IPS DF 6.9 (cell line): Measurements from ENCODE around the gene DOCK10.
A peak's percentile ranks its signal among the peaks of the same experiment; 100 is the strongest.

Experiments used
- DNase-seq: peaks from one replicate; pipeline ENCODE4 v3.0.0-alpha.2; 2013; ENCODE audit warnings: low read depth, low spot score
- H3K27ac ChIP-seq: one replicate; pipeline ENCODE4 v1.5.1; 2013; ENCODE audit warnings: low read length, control low read depth
- H3K27me3 ChIP-seq: 2 replicates; pipeline ENCODE4 v1.6.1; 2013; ENCODE audit warnings: mild to moderate bottlenecking, low read length; ENCODE audit not compliant: control insufficient read depth, insufficient read depth
- H3K36me3 ChIP-seq: 2 replicates; pipeline ENCODE4 v1.6.1; 2013; ENCODE audit warnings: low read length; ENCODE audit not compliant: control insufficient read depth, insufficient read depth
- H3K4me1 ChIP-seq: 2 replicates; pipeline ENCODE4 v1.6.1; 2013; ENCODE audit warnings: low read length; ENCODE audit not compliant: control insufficient read depth, insufficient read depth
- H3K4me3 ChIP-seq: 2 replicates; pipeline ENCODE4 v1.5.1; 2013; ENCODE audit warnings: mild to moderate bottlenecking, low read length
- H3K9me3 ChIP-seq: 2 replicates; pipeline ENCODE4 v1.6.1; 2013; ENCODE audit warnings: low read length, inconsistent platforms; ENCODE audit not compliant: control insufficient read depth, insufficient read depth
- WGBS: extraction: QIAGEN DNeasy Blood & Tissue Kit; methylation state at CpG from one replicate; pipeline ENCODE4 v1.1.7; 2013; ENCODE audit warnings: mixed read lengths, missing lambda C conversion rate; ENCODE audit not compliant: insufficient read length, insufficient coverage; 5-methylcytosine and 5-hydroxymethylcytosine counted together

Gene DOCK10

DNA sequence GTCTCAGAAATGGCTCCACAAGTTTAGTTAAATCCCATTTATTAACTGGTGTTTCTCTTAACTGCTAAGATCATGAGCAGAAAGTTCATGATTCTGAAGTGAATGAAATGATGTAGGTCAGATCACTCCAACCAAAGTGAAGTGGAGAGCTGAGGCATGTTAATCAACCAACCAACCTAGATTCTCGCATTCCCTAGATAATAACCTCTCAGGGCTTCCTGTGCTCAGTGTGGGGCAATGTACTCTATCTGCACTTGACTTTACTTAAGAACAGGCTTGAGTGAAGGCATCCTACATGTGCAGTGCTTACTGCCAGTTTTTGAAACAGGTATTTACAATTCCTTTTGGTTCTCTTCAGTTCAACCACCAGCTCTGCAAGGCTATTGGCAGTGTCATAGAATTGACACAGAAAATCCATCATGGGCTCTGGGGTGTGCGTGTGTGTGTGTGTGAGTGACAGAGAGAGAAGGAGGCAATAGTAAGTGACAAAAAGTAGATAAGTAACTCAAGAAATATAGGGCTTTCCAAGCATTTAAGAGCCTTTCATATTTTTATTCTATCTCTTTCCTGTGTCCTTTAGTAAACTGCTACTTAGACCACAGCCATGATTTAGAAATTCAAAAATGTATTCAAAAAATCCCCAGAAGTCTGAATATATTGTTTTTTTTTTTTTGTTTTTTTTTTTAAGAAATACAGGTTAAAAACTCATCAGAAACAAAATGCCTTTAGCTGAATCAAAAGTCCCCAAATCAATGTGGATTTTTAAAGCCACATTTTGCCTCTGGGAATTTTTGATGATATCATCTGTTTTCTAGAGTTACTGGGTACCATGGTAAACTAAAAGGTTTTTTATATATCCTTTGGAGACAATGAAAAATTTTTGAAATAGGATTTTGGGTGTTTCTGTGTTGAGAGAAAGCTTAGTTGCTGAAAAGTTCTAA, 28.6 kb downstream of the DOCK10 start:
- Histone ChIP-seq H3K36me3 (no peaks in the 10 kb centered on the region), H3K9me3 (no peaks in the 10 kb centered on the region), H3K4me3 (no peak overlapping the region), H3K27ac (no peak overlapping the region), H3K4me1 (peaks cover 3% of the 10 kb centered on the region), H3K27me3 (no peaks in the 10 kb centered on the region; the same call in 1 of the 2 replicates)
- DNase-seq = no peak
- no CpG with 5 or more reads among the region's 2 CpGs for WGBS

DNA sequence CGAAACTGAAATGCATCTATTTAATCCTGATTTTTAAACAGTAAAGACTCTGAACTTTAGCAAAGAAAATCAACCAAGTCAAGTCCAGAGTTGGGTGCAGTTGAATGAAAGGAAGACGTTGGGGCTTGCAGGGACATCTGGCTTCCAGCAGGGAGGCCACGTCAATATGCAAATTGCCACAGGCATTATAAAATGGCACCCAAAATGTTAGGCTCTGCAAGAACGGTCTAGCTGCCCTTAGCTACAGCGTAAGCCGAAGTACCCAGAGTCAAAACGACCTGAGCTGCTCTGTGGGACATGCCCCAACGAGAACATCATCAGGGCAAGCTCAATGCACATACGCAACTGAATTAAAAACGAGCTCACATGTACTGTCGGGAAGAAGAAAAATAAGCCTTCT, 30.7 kb downstream of the DOCK10 start:
- Histone ChIP-seq H3K4me1 (peaks cover 3% of the 10 kb centered on the region), H3K27me3 (no peaks in the 10 kb centered on the region; the same call in 1 of the 2 replicates), H3K9me3 (no peaks in the 10 kb centered on the region), H3K4me3 (no peak overlapping the region), H3K27ac (no peak overlapping the region), H3K36me3 (no peaks in the 10 kb centered on the region)
- no CpG with 5 or more reads among the region's 11 CpGs for WGBS
- DNase-seq = no peak

DNA sequence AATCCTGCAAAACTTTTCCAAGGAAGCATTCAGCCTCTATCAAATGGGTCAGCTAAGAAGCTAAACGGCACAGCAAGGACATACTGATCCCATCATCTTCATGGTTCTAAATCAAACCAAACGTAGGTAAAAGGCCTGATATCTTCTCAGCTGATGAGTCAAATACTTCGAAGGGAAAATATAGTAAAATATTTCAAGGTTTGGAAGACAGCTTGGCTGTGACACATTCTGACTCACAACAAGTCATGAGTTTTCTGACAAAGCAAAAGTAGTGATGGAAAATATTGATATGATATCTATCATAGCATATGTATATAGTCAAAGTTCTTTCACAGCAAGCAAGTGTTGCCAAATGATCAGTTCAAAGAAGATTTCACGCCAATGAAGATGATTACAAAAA, 31.5 kb downstream of the DOCK10 start:
- H3K27ac ChIP-seq = no peak overlapping the region
- no peaks in the 10 kb centered on the region for H3K9me3 ChIP-seq
- peaks cover 3% of the 10 kb centered on the region for H3K4me1 ChIP-seq
- no peak for DNase-seq
- WGBS = no CpG with 5 or more reads among the region's 4 CpGs
- H3K4me3 ChIP-seq = no peak overlapping the region
- H3K27me3 ChIP-seq = no peaks in the 10 kb centered on the region; the same call in 1 of the 2 replicates
- H3K36me3 ChIP-seq = no peaks in the 10 kb centered on the region

DNA sequence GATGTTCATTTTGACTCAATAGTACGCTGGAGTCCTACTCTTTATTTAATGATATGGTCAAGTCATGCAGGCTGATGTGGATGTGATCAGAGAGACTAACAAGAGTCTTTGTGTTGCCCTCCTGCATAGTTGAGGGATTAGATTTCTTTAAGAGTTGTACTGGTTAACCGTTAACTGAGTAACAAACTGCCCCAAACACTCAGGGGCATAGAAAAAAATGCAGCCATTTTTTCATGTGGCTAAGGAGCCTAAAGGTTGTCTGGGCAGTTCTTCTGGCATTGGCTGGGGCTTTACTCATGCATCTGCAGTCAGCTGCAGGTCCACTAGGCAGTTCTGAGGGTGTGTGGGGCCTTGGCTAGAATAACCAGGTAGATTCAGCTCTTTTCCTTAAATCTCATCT, 32.5 kb downstream of the DOCK10 start:
- Histone ChIP-seq H3K4me3 (no peak overlapping the region), H3K27me3 (no peaks in the 10 kb centered on the region; the same call in 1 of the 2 replicates), H3K27ac (no peak overlapping the region), H3K4me1 (peaks cover 3% of the 10 kb centered on the region), H3K36me3 (no peaks in the 10 kb centered on the region), H3K9me3 (no peaks in the 10 kb centered on the region)
- no CpG with 5 or more reads among the region's 2 CpGs for WGBS
- DNase-seq = no peak

DNA sequence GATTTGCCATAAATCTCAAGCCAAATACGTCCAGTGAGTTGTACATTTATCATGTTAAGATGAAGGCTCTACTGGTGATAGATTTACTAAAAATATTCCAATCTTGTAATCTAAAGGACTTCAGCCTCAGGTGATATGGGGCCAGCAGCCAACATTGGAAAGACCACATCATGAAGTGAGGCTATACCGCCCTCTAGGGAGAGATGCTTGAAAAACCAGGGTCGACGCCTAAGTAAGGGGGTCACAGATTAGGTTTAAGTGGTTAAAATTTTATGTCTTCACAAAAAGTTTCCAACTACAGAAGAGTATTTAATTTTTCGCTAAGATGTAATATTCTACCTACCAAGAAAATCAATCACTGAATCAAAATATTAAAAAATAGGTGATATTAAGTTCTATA, 33.3 kb downstream of the DOCK10 start:
- Histone ChIP-seq H3K36me3 (no peaks in the 10 kb centered on the region), H3K4me3 (no peak overlapping the region), H3K27ac (no peak overlapping the region), H3K27me3 (no peaks in the 10 kb centered on the region; the same call in 1 of the 2 replicates), H3K4me1 (peaks cover 3% of the 10 kb centered on the region), H3K9me3 (no peaks in the 10 kb centered on the region)
- DNase-seq = no peak
- WGBS = no CpG with 5 or more reads among the region's 5 CpGs

DNA sequence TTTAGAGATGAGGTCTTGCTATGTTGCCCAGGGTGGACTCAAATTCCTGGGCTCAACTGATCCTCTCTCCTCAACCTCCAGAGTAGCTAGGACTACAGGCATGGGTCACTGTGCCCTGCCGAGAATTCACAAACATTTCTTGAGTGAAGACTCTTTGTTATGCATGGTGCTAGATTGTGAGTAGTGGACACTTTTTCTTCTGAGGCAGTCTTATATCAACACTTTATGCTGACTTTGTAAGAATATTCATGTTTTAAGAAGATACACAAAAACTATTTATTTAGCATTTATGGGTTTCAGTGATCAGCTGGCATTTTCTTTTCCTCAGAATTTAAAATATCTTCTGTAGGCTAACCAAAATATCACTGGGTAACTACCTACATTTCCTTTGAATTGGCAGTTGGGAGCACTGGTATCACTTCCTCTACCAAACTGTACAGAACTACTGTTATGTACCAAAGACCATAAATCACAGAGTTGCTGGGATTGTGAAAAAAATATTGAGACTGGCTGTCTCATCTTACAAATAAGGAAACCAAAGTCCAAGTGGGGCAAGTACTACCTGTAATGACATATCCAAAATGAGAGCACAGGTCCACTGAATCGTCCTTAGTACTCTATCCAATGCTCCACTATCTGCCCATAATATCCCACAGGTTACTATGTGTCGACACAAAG, 34.0 kb downstream of the DOCK10 start:
- WGBS = no CpG with 5 or more reads among the region's 3 CpGs
- Histone ChIP-seq H3K4me1 (peaks cover 3% of the 10 kb centered on the region), H3K36me3 (no peaks in the 10 kb centered on the region), H3K27ac (no peak overlapping the region), H3K9me3 (no peaks in the 10 kb centered on the region), H3K4me3 (no peak overlapping the region), H3K27me3 (no peaks in the 10 kb centered on the region)
- DNase-seq = no peak

DNA sequence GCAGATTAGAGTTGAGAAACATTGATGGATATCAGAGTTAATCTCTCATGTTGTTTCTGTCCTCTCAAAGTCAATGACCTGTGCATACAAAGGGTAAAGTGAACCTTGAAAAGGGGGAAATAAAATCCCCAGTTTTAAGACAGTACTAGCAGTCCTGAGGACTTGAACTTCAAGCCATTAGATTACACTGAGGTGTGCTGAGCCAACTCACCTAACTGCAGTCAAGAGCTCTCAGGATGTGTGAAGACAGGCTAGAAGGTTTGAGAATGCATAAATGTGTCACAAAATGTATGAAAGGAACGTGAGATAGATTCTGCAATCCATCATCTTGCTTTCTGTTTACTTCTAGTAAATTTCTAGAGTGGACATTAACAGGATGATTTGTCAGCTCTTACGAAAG, 35.5 kb downstream of the DOCK10 start:
- peaks cover 3% of the 10 kb centered on the region for H3K4me1 ChIP-seq
- H3K27me3 ChIP-seq = no peaks in the 10 kb centered on the region
- H3K36me3 ChIP-seq = no peaks in the 10 kb centered on the region
- no peak overlapping the region for H3K4me3 ChIP-seq
- H3K9me3 ChIP-seq = no peaks in the 10 kb centered on the region
- no CpG with 5 or more reads among the region's 2 CpGs for WGBS
- DNase-seq = no peak
- no peak overlapping the region for H3K27ac ChIP-seq

DNA sequence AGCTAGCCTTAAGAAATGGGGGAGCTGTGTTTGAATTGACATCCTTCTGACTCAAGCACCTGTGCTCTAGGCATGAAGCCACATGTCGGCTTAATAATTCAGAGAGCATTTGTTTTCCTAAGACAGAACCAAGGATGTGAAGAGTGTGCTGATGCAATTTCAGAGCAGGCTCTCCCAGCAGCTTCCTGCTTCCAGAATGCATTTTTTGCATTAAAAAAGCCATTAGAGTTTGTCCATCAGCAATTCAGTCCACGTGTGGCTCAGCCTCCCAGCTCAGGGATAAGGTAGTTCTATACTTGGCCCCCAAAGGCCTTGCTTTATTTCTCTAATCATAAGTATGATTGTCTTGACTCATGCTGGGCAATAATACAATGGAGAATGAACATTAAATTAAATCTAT, 37.7 kb downstream of the DOCK10 start:
- no peak for DNase-seq
- H3K4me1 ChIP-seq = no peaks in the 10 kb centered on the region
- no peaks in the 10 kb centered on the region for H3K27me3 ChIP-seq
- H3K27ac ChIP-seq = no peak overlapping the region
- H3K36me3 ChIP-seq = no peaks in the 10 kb centered on the region
- no CpG with 5 or more reads among the region's 2 CpGs for WGBS
- H3K9me3 ChIP-seq = no peaks in the 10 kb centered on the region
- H3K4me3 ChIP-seq = no peak overlapping the region

DNA sequence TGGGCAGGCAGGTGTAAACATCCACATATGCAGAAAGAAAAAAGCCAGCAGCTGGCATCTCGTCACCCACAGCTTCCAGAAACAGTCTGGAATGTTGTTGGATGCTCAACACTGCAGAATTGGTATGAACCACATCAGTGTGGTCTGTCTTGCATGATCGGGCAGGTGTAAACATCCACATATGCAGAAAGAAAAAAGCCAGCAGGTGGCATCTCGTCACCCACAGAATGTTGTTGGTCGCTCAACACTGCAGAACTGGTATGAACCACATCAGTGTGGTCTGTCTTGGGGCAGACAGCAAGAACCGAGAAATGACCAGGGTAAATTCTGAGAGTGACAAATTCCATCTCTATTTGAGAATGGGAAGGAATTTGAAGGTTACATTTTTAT, 39.6 kb downstream of the DOCK10 start:
- WGBS = no CpG with 5 or more reads among the region's 5 CpGs
- Histone ChIP-seq H3K36me3 (no peaks in the 10 kb centered on the region), H3K4me3 (no peak overlapping the region), H3K27ac (no peak overlapping the region), H3K4me1 (no peaks in the 10 kb centered on the region), H3K27me3 (no peaks in the 10 kb centered on the region), H3K9me3 (no peaks in the 10 kb centered on the region)
- DNase-seq = no peak

DNA sequence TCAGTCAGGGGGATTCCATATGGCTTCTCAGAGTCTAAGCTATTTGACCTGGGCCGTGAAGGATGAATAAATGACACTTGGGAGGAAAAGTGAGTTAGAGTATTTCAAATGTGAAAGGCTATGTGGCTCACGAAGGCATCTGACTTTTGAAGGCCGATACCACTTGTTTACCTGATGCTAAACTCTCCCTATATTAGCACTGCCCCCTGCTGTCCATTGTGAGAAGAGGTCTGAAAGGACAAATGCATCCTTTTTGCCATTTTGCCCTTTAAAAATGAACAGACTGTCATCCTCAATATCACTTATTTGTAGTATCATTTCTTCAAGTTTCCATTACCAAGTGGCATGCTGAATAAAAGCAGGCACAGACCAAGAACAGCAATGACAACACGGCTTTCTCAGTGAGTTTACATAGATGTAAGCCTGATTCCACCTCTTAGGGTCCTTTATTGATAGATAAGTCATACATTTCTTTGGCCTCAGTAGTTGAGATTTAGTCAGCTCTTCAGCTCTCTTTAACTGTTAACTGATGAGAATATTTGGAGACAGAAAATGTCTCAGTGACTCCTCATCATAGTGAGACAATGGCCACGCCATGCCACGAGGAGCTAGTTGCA, 40.1 kb downstream of the DOCK10 start:
- Histone ChIP-seq H3K36me3 (no peaks in the 10 kb centered on the region), H3K4me3 (no peak overlapping the region), H3K4me1 (no peaks in the 10 kb centered on the region), H3K27ac (no peak overlapping the region), H3K9me3 (no peaks in the 10 kb centered on the region), H3K27me3 (no peaks in the 10 kb centered on the region)
- DNase-seq = peak; percentile 29
- no CpG with 5 or more reads among the region's 6 CpGs for WGBS
